HG02642 (cell line): Measurements from ENCODE around the gene WWC1.

ENCODE experiments used
- ATAC-seq: cut with Tn5 transposase; IDR thresholded peaks from one replicate; pipeline ENCODE4 v1.9.1; 2021; ENCODE audit warnings: mild to moderate bottlenecking; ENCODE audit not compliant: unreplicated experiment, poor library complexity

Gene WWC1

GRCh38 chr5:168291342-168291963, at the start of gene WWC1:
Gene WWC1, plus strand, starts transcription at chr5:168291645. Its CDS starts 508 bp downstream, at chr5:168292153.
- ATAC-seq: peak; percentile 80

DNA sequence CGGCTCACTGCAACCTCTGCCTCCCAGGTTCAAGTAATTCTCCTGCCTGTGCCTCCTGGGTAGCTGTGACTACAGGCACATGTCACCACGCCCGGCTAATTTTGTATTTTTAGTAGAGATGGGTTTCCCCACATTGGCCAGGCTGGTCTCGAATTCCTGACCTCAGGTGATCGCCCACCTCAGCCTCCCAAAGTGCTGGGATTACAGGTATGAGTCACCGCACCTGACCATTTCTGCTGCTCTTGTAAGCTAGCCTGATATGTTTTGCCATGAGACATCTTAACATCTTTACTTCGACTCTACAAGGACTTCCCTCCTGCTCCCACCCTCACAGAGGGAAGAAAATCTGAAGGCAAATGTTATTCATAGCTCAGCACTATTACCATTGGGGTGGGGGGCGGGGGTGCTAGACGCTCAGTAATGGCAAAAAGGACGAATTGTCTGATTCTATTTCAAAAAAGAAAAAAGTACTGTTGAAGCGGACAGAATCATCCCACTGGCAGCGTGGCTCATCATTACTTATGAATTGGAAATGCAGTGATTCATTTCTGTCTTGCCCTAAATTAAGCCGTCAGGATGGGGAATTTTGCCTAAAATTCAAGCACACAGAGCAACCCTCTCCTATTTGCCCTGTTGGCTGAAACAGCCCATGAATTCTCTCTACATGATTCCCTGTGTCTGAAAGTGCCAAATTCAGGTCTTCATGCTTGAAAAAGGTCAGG, 46.4 kb upstream of the WWC1 start:
- ATAC-seq: no peak

DNA sequence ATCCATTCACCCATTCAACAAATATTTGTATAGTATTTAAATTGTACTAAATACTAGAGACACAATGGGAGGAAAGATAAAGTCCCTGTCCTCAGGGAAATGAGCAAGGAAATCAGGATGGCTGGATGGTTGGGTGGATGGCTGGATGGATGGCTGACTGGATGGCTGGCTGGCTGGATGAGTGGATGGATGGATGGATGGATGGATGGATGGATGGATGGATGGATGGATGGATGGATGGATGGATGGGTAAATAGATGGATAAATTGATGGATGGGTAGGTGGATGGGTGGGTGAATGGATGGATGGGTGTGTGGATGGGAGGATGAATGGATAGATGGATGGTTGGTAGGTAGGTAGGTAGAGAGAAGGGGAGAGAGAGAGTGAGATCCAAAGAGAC, 41.5 kb upstream of the WWC1 start:
- ATAC-seq: no peak

GRCh38 chr5:168251259-168251658, 40.2 kb upstream of the WWC1 start:
- ATAC-seq: no peak

DNA sequence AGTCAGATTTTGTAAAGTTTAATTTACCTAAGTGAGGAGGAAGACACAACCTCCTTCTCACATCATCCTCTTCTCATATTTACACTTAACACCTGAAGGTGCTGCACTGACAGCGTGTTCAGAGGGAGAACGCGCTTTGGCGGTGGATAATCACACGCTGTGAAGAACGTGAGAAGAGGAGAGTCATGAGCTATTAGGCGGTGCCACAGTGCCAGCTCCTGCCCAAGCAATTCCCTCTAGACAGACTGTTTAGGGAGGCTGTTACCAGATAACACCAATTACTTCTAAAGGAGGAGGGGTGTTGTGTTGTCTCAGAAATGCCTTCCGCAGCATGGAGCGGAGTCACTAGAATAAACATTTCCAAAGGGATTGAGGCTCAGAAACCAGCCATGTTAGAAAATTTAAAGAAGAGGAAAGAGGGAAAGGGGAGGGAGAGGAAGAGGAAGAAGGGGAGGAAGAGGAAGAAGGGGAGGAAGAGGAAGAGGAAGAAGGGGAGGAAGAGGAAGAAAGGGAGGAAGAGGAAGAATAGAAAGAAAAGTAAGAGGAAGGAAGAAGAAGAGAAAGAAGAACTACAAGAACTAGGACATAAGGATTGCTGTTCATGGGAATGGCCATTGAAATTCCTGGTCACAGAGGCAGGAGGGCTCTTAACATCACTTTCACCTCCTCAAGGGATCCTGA, 37.3 kb upstream of the WWC1 start:
- ATAC-seq: no peak

DNA sequence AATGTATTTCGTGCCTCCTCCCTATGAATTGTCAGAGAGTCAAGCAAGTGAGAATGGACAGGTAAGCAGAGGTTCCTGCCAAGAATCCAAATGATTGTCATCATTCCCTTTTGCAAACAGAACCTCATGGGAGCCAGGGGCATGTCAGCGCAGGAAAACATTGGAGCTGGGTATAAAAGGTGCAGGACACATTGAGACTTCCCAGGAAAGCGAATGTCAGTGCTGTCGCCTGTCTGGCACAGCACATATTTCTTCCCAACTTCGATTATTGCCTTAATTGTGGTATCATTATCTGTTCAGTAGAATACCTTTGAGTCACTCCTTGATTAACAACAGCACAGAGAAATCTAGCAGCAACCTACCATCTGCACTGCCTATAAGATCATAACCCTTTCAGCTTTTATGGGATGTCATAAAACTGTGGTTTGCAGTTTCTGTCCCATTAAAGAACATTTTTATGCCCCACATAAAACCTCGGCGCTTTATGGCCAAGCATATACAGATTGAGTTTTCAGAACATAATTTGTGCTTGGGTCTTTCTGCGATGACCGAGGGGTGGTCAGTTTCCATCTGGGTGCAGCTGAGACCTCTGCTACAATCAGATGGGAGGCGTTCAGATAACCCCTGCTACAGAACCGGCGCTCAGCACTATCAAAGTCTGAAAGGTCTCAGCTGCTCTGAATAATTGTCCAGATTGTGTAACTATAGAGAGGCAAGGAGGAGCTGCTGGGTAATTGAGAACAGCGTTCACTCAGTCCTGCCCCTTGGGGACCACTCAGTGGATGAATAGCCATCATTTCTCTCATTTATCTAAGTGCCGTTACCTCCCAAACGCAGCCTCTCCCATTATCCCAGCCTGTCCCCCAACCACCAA, 30.9 kb upstream of the WWC1 start:
- no peak for ATAC-seq

DNA sequence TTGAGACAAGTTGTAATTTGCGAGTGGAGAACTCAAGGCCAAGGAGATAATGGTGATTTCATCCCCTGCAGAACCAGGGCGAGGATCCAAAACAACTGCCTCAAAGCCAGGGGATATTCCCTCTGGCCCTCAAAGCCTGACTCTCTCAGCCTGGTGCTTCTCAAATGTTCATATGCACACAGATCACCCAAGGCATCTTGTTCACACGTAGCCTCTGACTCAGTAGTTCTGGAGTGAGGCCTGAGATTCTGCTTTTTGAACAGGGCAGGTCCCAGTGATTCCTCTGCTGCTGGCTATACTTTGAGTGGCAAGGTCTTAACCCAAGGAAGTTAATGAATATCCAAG, 30.2 kb upstream of the WWC1 start:
- ATAC-seq: no peak

- ATAC-seq: no peak
These were observed 29.3 kb upstream of the WWC1 start for GRCh38 chr5:168262042-168262743.

DNA sequence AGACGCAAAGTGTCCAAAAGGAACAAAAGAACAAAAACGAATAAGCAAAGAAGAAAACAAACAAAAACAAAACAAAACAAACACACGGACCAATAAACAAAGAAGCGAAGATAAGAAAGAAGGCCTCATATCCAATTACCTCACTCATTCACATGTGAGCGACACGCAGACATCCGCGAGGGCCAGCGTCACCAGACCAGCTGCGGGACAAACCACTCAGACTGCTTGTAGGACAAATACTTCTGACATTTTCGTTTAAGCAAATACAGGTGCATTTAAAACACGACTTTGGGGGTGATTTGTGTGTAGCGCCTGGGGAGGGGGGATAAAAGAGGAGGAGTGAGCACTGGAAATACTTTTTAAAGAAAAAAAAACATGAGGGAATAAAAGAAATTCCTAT, 28.3 kb upstream of the WWC1 start:
- no peak for ATAC-seq

DNA sequence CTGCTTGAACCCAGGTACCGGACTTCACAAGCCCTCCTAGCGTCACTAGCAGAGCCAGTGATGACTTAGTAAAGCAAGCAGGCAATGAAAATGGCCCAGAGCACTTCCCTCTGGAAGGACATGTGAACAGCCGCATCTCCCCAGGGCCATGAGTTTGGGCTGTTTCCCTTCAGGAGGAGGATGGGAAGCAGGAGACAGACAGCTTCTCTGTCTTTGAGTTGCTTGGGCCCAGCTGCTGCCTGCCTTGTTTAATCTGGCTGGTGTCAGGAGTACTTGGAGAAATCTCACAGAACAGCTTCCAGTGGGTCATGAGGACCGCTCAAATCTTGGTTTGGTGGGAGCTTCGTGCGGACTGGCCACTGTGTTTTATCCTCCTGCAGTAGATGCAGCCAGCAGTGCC, 25.4 kb upstream of the WWC1 start:
- ATAC-seq: no peak

- ATAC-seq: peak; percentile 90
These were observed 22.2 kb upstream of the WWC1 start for GRCh38 chr5:168268949-168269936.

DNA sequence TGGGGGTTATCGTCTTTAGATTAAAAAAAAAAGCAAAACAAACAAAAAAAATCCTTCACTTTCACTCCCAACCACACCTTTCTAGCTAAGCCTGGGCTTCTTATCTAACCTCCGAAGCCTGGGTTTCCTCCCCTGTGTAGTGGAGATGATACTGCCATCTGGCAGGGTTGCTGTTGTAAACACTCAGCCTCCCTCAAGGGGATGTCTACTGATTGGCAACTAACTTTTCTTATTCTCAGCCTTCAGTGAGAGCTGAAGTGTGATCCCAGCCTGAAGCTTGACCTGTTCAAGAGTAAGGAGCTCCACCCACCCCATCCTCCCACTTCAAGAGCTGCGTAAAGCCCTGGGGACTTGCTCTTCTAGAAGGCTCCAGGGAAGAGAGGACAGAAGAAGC, 21.5 kb upstream of the WWC1 start:
- no peak for ATAC-seq

DNA sequence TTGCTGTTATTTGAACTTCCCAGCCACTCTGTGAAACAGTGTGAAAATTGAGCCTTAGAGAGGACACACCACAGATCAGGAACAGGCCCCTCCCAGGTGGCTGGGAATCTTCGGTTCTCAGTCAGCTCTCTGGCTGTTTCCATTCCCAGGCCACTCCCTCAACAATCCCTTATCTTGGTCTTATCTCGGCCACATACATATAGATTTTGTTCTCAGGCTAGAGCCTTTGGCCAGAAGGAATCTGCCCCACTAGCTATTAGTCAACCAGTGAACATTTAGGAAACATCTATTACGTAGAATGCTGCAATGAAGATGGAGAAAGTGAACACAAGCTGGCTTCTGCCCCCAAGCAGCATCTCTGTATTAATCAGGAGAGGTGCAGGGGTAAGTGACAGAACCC, 21.0 kb upstream of the WWC1 start:
- ATAC-seq: no peak

DNA sequence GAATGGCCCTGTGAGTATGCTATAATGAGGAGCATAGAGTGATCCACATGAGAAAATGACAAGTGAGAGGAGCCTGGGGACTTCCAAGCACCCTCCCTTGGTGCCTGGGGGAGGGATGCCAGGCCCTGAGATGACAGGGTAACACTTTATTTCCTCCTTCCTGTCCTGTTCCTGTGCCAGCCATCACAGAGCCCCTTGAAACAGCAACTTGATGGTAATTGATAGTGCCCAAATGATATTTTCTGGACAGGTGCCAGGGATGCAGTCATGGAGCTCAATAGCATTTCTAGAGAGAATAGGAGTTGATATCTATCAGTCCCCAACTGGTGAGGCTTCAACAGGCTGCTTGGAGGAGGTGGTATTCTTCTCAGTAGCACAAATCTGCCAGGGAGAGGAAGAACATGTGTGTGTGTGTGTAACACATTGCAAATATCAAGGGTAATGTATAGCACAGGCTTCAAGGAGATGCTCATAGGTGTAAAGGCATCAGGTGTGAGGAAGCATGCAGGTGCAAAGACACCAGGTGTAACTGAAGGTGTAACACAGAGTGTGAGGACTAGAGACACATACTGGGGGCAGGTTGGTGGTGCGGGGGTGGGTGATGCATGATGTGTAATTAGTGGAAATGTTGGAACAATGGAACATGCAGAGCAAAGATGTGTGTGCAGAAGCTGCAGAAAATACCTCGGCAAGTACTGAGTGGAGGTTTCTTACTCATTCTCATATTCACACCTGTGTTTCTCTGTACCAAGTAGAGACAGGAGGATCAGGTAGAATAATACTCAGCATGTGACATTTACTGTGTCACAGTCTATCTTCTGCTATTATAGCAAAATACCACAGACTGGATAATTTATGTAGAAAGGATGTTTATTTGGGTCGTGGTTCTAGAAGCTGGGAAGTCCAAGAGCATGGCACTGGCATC, 18.1 kb upstream of the WWC1 start:
- no peak for ATAC-seq

- no peak for ATAC-seq
These were observed 17.0 kb upstream of the WWC1 start for GRCh38 chr5:168274406-168274805.

DNA sequence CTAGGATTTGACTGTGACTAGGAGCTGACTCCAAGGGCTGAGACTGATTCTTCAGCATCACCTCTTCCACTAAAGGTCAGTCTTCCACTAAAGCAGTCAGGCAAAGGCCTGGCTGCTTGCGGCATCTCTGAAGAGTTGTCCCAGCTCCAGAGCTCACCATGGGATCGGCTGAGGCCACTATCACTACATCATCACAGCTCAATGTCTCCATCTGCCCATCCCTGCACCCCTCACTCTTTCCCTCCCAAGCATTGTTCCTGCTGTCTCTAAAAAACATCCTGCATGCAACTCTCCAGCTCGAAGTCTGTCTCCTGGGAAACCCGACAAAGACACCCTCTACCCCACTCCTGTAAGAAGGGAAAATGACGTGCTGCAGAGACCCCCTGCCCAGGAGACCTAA, 15.5 kb upstream of the WWC1 start:
- ATAC-seq: no peak

DNA sequence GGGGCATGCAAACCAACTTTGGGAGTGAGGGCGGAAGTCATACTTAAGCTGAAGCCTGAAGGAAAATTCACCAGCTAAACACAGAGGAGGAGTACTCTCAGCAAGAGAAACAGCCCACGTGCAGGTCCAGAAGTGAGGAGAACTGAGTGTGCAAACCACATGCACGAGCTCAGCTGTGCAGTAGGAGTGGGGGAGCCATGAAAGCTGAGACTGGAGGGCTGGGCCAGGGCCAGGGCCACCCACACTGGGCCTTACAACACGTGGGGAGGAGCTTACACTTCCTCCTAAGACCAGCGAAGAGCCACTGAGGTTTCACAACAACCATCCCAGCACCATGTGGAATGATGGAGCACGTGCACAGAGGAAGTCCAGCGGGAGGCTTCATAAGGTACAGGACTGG, 9.3 kb upstream of the WWC1 start:
- ATAC-seq: no peak

DNA sequence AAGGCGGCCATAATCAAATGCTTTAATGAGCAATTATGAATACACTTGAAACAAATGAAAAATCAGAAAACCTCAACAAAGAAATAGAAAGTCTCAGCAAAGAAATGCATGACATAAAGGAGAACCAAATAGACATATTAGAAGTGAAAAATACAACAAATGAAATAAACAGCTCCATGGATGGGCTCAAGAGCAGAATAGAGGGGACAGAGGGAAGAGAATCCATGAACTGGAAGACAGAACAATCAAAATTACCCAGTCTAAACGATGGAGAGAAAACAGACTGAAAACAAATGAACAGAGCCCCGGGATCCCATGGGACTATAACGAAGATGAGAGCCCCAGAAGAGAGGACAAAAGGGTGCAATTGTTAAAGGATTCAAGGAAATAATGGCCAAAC, 6.6 kb upstream of the WWC1 start:
- no peak for ATAC-seq
